ENCODE data around the gene ME3.

ME3 gene

DNA sequence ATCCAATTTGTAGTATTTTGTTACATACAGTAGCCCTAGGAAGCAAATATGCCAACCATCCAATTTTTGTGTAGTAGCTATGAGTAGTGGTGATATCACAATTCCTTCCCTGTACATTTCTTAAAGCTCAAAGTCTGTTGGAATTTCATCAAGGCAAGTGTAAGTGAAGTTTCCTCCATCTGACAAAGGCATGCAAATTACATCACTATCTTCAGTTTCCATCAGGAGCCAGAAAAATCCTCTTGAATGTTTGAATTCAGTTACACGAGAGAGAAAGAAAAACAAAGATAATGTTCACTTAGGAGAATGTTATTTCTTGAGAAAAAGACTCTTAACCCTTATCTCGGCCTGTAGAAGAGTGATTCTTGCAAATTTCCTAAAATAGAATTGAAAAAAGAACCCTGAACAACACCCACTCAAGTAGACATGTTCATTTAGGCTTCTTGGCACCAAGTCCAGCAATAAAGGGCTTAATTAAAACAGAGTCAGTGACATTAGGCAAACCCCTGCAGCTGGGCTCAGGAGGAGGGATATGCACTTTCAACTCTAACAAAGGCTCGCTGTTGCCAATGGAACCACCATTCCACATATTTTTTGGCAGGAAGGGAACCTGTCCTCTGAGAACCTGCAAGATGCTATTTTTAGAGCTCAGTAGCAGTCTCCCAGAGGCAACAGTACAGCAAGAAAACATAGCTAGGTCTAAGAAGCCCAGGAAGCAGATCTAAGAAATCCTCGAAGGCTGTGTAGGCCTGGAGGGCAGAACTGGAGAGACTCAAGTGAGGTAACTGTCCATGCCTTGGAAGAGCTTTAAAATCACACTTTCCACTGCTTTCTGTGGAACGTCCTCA is 153.1 kb downstream of the ME3 start:
- H3K4me3 ChIP-seq (IDR thresholded peaks at IDR 0.05; ENCODE audit: insufficient read depth, low read depth, low read length): no peak overlapping the region
- no peak overlapping the region for H2AFZ ChIP-seq (ENCODE audit: low read depth)
- no peak overlapping the region for H3K27ac ChIP-seq
- TF ChIP-seq, protein P1, sequence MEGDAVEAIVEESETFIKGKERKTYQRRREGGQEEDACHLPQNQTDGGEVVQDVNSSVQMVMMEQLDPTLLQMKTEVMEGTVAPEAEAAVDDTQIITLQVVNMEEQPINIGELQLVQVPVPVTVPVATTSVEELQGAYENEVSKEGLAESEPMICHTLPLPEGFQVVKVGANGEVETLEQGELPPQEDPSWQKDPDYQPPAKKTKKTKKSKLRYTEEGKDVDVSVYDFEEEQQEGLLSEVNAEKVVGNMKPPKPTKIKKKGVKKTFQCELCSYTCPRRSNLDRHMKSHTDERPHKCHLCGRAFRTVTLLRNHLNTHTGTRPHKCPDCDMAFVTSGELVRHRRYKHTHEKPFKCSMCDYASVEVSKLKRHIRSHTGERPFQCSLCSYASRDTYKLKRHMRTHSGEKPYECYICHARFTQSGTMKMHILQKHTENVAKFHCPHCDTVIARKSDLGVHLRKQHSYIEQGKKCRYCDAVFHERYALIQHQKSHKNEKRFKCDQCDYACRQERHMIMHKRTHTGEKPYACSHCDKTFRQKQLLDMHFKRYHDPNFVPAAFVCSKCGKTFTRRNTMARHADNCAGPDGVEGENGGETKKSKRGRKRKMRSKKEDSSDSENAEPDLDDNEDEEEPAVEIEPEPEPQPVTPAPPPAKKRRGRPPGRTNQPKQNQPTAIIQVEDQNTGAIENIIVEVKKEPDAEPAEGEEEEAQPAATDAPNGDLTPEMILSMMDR (conservative IDR thresholded peaks at IDR 0.05; ENCODE audit: low read depth, low read length): no peak
- no peaks in the 10 kb centered on the region for H4K20me1 ChIP-seq (ENCODE audit: insufficient read depth)
- no peak overlapping the region for H3K4me2 ChIP-seq
- H3K9ac ChIP-seq: no peak overlapping the region
- no peaks in the 10 kb centered on the region for H3K36me3 ChIP-seq (ENCODE audit: insufficient read depth)
- no peaks in the 10 kb centered on the region for H3K4me1 ChIP-seq (ENCODE audit: low read depth, poor library complexity, severe bottlenecking)
- H3K27me3 ChIP-seq (ENCODE audit: insufficient read depth, low read depth): no peaks in the 10 kb centered on the region
- no peaks in the 10 kb centered on the region for H3K79me2 ChIP-seq (ENCODE audit: insufficient read depth, low read depth)

DNA sequence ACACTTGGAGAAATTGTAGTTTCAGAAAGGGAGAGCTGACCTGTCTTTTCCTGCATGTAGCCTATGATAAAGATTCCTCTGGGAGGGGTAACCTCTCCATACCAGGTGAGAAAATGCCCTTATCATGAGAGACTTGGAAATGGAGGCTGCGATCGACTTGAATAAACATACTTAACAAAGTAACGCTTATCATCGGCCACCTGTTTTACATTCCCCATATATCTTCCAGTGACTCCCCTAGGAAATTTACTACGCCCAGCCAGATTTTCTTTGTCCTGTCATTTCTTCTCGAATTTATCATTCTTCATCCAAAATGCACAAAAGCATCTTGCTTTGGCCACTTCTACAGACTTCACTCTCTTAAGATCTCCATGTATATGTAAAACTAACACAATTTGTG is 154.2 kb downstream of the ME3 start:
- no peak overlapping the region for H3K27ac ChIP-seq
- no peak overlapping the region for H3K9ac ChIP-seq
- TF ChIP-seq, protein P1 (conservative IDR thresholded peaks at IDR 0.05; ENCODE audit: low read depth, low read length): no peak
- no peaks in the 10 kb centered on the region for H3K36me3 ChIP-seq (ENCODE audit: insufficient read depth)
- H3K4me1 ChIP-seq (ENCODE audit: low read depth, poor library complexity, severe bottlenecking): no peaks in the 10 kb centered on the region
- no peaks in the 10 kb centered on the region for H3K27me3 ChIP-seq (ENCODE audit: insufficient read depth, low read depth)
- H3K79me2 ChIP-seq (ENCODE audit: insufficient read depth, low read depth): no peaks in the 10 kb centered on the region
- H4K20me1 ChIP-seq (ENCODE audit: insufficient read depth): no peaks in the 10 kb centered on the region
- no peak overlapping the region for H3K4me2 ChIP-seq
- H2AFZ ChIP-seq (ENCODE audit: low read depth): no peak overlapping the region
- H3K4me3 ChIP-seq (IDR thresholded peaks at IDR 0.05; ENCODE audit: insufficient read depth, low read depth, low read length): no peak overlapping the region

DNA sequence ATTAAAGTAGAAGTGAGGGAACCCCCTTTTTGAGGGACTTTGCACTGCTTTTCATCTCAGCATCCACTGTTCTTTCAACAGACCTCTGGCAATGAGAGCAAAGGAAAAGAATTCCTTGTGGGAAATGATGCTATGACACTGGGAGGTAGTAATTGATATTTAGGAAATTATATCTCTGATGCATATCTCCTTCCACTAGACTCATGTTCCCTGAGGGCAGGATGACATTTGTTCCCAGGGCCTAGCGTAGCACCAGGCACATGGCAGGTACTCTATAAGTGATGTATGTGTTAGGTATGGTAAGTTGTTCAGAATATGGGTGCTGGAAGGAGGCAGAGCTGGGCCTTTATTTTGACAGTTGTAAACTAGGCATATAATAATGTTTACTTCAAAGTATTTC is 154.9 kb downstream of the ME3 start:
- Histone ChIP-seq H3K36me3 (ENCODE audit: insufficient read depth) (no peaks in the 10 kb centered on the region), H2AFZ (ENCODE audit: low read depth) (no peak overlapping the region), H3K4me3 (IDR thresholded peaks at IDR 0.05; ENCODE audit: insufficient read depth, low read depth, low read length) (no peak overlapping the region), H3K4me1 (ENCODE audit: low read depth, poor library complexity, severe bottlenecking) (no peaks in the 10 kb centered on the region), H4K20me1 (ENCODE audit: insufficient read depth) (no peaks in the 10 kb centered on the region), H3K79me2 (ENCODE audit: insufficient read depth, low read depth) (no peaks in the 10 kb centered on the region), H3K27me3 (ENCODE audit: insufficient read depth, low read depth) (no peaks in the 10 kb centered on the region), H3K27ac (no peak overlapping the region), H3K4me2 (no peak overlapping the region), H3K9ac (no peak overlapping the region)
- TF ChIP-seq, protein P1 (conservative IDR thresholded peaks at IDR 0.05; ENCODE audit: low read depth, low read length): no peak

DNA sequence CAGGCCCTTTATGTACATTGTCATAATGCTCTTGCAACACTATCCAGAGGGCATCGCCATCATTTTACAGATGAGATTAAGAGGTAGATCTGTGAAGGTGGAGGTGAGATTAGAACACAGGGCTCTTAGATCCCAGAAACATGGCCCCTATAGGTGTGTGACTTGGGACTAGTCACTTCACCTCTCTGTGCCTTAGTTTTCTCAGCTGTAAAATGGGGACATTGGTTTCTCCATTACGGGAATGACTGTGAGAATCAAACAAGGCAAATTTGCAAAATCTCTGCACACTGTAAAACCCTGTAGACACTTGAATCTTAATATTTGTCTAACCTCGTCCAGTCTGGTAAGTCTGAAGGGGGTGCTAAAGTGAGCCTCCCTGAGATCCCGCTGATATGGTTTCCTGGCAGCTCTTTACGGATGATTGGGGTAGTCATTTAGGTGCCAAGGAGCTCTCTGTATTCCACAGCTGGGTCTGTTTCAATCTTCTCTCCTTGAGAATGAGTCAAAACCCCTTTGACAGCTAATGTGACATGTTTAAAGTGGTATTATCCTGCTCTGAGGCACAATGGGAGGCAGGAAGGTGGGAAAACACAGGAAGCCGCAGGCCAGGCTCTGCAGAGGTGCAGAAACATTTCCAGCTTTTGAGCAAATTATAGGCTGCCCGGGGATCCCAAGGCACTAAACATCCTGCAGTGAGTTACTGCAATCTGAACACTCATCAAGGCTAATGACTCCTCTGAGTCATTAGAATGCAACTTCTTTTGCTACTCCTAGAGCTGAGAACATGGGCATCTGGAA is 156.9 kb downstream of the ME3 start:
- no peak overlapping the region for H2AFZ ChIP-seq (ENCODE audit: low read depth)
- no peaks in the 10 kb centered on the region for H3K27me3 ChIP-seq (ENCODE audit: insufficient read depth, low read depth)
- H3K27ac ChIP-seq: no peak overlapping the region
- no peaks in the 10 kb centered on the region for H3K79me2 ChIP-seq (ENCODE audit: insufficient read depth, low read depth)
- no peak overlapping the region for H3K9ac ChIP-seq
- no peak overlapping the region for H3K4me2 ChIP-seq
- H3K4me3 ChIP-seq (IDR thresholded peaks at IDR 0.05; ENCODE audit: insufficient read depth, low read depth, low read length): no peak overlapping the region
- no peaks in the 10 kb centered on the region for H4K20me1 ChIP-seq (ENCODE audit: insufficient read depth)
- H3K4me1 ChIP-seq (ENCODE audit: low read depth, poor library complexity, severe bottlenecking): peaks cover 10% of the 10 kb centered on the region
- TF ChIP-seq, protein P1 (conservative IDR thresholded peaks at IDR 0.05; ENCODE audit: low read depth, low read length): no peak
- H3K36me3 ChIP-seq (ENCODE audit: insufficient read depth): no peaks in the 10 kb centered on the region
